ENCODE measurements around the gene TMEM89. TPM values are rescaled to one million over a fixed set of nuclear protein-coding genes. Genes with fewer than 3 reads are reported as not detected.

The TMEM89 gene
- total RNA-seq, 1 donor from 2014 or later: not detected

GRCh38 chr3:48594417-48595049 is 27.0 kb downstream of the TMEM89 start:
- DNase-seq (ENCODE audit: low spot score in 2 of 2): no peak
- no peak for FAIRE-seq

GRCh38 chr3:48593337-48593736 is 28.2 kb downstream of the TMEM89 start:
- no peak for DNase-seq (ENCODE audit: low spot score in 2 of 2)
- no peak for FAIRE-seq

GRCh38 chr3:48592519-48593087 is 29.0 kb downstream of the TMEM89 start:
- no peak for FAIRE-seq

GRCh38 chr3:48591886-48592518 is 29.6 kb downstream of the TMEM89 start:
- DNase-seq (ENCODE audit: low spot score in 2 of 2) (no peak), FAIRE-seq (no peak)

More at GRCh38 chr3:48592519-48593087, 29.0 kb downstream of the TMEM89 start:
- DNase-seq (ENCODE audit: low spot score in 2 of 2): no peak

GRCh38 chr3:48591436-48591835 is 30.1 kb downstream of the TMEM89 start:
- no peak for FAIRE-seq
- DNase-seq (ENCODE audit: low spot score in 2 of 2): no peak

GRCh38 chr3:48588230-48588629 is 33.3 kb downstream of the TMEM89 start:
- FAIRE-seq (no peak), DNase-seq (ENCODE audit: low spot score in 2 of 2) (no peak)

- FAIRE-seq (no peak), DNase-seq (ENCODE audit: low spot score in 2 of 2) (no peak)
Observed at GRCh38 chr3:48587686-48588085, 33.9 kb downstream of the TMEM89 start.

GRCh38 chr3:48585411-48585810 is 36.2 kb downstream of the TMEM89 start:
- DNase-seq (ENCODE audit: low spot score in 2 of 2): no peak
- FAIRE-seq: no peak

GRCh38 chr3:48584836-48585235 is 36.7 kb downstream of the TMEM89 start:
- FAIRE-seq (no peak), DNase-seq (ENCODE audit: low spot score in 2 of 2) (no peak)

GRCh38 chr3:48581621-48582481 is 39.7 kb downstream of the TMEM89 start:
- no peak for FAIRE-seq

GRCh38 chr3:48576647-48577046 is 44.9 kb downstream of the TMEM89 start:
- DNase-seq (ENCODE audit: low spot score in 2 of 2) (no peak), FAIRE-seq (no peak)

More at GRCh38 chr3:48581621-48582481, 39.7 kb downstream of the TMEM89 start:
- DNase-seq (ENCODE audit: low spot score in 2 of 2): no peak

- FAIRE-seq (no peak), DNase-seq (ENCODE audit: low spot score in 2 of 2) (no peak)
Observed at GRCh38 chr3:48575366-48575765, 46.2 kb downstream of the TMEM89 start.

GRCh38 chr3:48573973-48574585 is 47.5 kb downstream of the TMEM89 start:
- DNase-seq (ENCODE audit: low spot score in 2 of 2) (no peak), FAIRE-seq (no peak)

GRCh38 chr3:48572517-48572916 is 49.1 kb downstream of the TMEM89 start:
- FAIRE-seq: no peak
- DNase-seq (ENCODE audit: low spot score in 2 of 2): no peak

GRCh38 chr3:48571938-48572337 is 49.6 kb downstream of the TMEM89 start:
- DNase-seq (ENCODE audit: low spot score in 2 of 2) (no peak), FAIRE-seq (no peak)

Other genes starting within 250 kb of the TMEM89 start
- gene FBXW12, start 249.6 kb downstream of the TMEM89 start, total RNA-seq: 1.6 TPM
- 32.2 TPM for gene PLXNB1, start 191.7 kb downstream of the TMEM89 start, total RNA-seq
- 12.6 TPM for gene CCDC51, start 181.7 kb downstream of the TMEM89 start, total RNA-seq
- 99.9 TPM for gene TMA7, start 181.5 kb downstream of the TMEM89 start, total RNA-seq
- gene ATRIP, start 175.0 kb downstream of the TMEM89 start, total RNA-seq: 7.3 TPM
- gene SHISA5, start 117.6 kb downstream of the TMEM89 start, total RNA-seq: 81.1 TPM
- 22.0 TPM for gene PFKFB4, start 65.0 kb downstream of the TMEM89 start, total RNA-seq
- gene UCN2, start 58.0 kb downstream of the TMEM89 start, total RNA-seq: not detected
- 1.2 TPM for gene COL7A1, start 26.4 kb downstream of the TMEM89 start, total RNA-seq
- gene UQCRC1, start 12.1 kb downstream of the TMEM89 start, total RNA-seq: 149 TPM
- gene SLC26A6, start 13.7 kb upstream of the TMEM89 start, total RNA-seq: 4.1 TPM
- 27.7 TPM for gene CELSR3, start 41.1 kb upstream of the TMEM89 start, total RNA-seq
- gene NCKIPSD, start 64.1 kb upstream of the TMEM89 start, total RNA-seq: 6.1 TPM
- 94.2 TPM for gene IP6K2, start 95.5 kb upstream of the TMEM89 start, total RNA-seq
- 32.2 TPM for gene PRKAR2A, start 226.1 kb upstream of the TMEM89 start, total RNA-seq

Measured in frontal cortex (tissue), 4 donors.